DND-41 (cell line): ENCODE results near the gene APOL5.

Experiments
- ATAC-seq: fragments of 200-7000 bp; cut with Tn5 transposase; 3 replicates; pipeline ENCODE4 v1.9.1; 2021; ENCODE audit warnings: low read depth; ENCODE audit not compliant: insufficient read depth
- DNase-seq: peaks from one replicate; pipeline ENCODE4 v3.0.0-alpha.2; 2020
- H2AFZ ChIP-seq: 2 replicates; pipeline ENCODE4 v1.6.0; 2012; ENCODE audit warnings: low read depth, low read length
- H3K27ac ChIP-seq: 2 replicates; pipeline ENCODE4 v1.5.1; 2012; ENCODE audit warnings: low read length, inconsistent platforms
- H3K27me3 ChIP-seq: fragments of 200-600 bp; sonication (generic); 2 replicates; pipeline ENCODE4 v1.6.0; 2012; ENCODE audit warnings: low read length, mild to moderate bottlenecking, inconsistent platforms; ENCODE audit not compliant: insufficient read depth, poor library complexity
- H3K36me3 ChIP-seq: 2 replicates; pipeline ENCODE4 v1.5.1; 2012; ENCODE audit warnings: low read length, inconsistent platforms; ENCODE audit not compliant: insufficient read depth
- H3K4me1 ChIP-seq: 2 replicates; pipeline ENCODE4 v1.5.1; 2012; ENCODE audit warnings: mild to moderate bottlenecking, low read length; ENCODE audit not compliant: insufficient read depth
- H3K4me2 ChIP-seq: 2 replicates; pipeline ENCODE4 v1.6.0; 2012; ENCODE audit warnings: mild to moderate bottlenecking, moderate library complexity, low read length, inconsistent platforms; ENCODE audit not compliant: insufficient read depth
- H3K4me3 ChIP-seq, 2 experiments: fragments of 200-600 bp in 1 of 2; shearing (Covaris generic) in 1 of 2; 2 replicates each; pipeline ENCODE4 v1.5.1; 2012 to 2016; ENCODE audit warnings: inconsistent platforms in 2 of 2, low read length in 2 of 2, mild to moderate bottlenecking in 2 of 2, low read depth in 1 of 2, moderate library complexity in 1 of 2
- H3K79me2 ChIP-seq: 2 replicates; pipeline ENCODE4 v1.6.0; 2012; ENCODE audit warnings: low read length, inconsistent platforms; ENCODE audit not compliant: insufficient read depth
- H3K9ac ChIP-seq: 2 replicates; pipeline ENCODE4 v1.6.0; 2012; ENCODE audit warnings: low read depth, mild to moderate bottlenecking, inconsistent platforms, low read length, moderate library complexity
- H3K9me3 ChIP-seq: 2 replicates; pipeline ENCODE4 v1.5.1; 2012; ENCODE audit warnings: low read length, moderate library complexity, mild to moderate bottlenecking, inconsistent platforms; ENCODE audit not compliant: insufficient read depth, severe bottlenecking
- H4K20me1 ChIP-seq: 2 replicates; pipeline ENCODE4 v1.6.0; 2012; ENCODE audit warnings: low read length; ENCODE audit not compliant: insufficient read depth
- CTCF ChIP-seq: IDR thresholded peaks from 2 replicates; pipeline ENCODE4 v1.5.1; 2012; ENCODE audit warnings: borderline replicate concordance, low read length, moderate library complexity, mild to moderate bottlenecking; ENCODE audit not compliant: poor library complexity, severe bottlenecking; ENCODE audit errors: extremely low read depth
- EZH2 ChIP-seq: IDR thresholded peaks from 3 replicates; pipeline ENCODE4 v1.6.1; 2012; ENCODE audit warnings: borderline replicate concordance, low read depth, mild to moderate bottlenecking, moderate library complexity, low read length, inconsistent platforms; ENCODE audit not compliant: severe bottlenecking

APOL5 gene

GRCh38 chr22:35733791-35734516 lies 16.3 kb downstream of the APOL5 start:
- TF ChIP-seq CTCF = no peak
- TF ChIP-seq EZH2 = no peak
- H3K9ac ChIP-seq = no peak overlapping the region
- no peaks in the 10 kb centered on the region for H3K9me3 ChIP-seq
- no peaks in the 10 kb centered on the region for H3K36me3 ChIP-seq
- H4K20me1 ChIP-seq = no peaks in the 10 kb centered on the region
- DNase-seq (no peak), ATAC-seq (no peak)
- H3K27me3 ChIP-seq = peaks cover 8% of the 10 kb centered on the region
- no peaks in the 10 kb centered on the region for H3K79me2 ChIP-seq
- no peak overlapping the region for H2AFZ ChIP-seq
- H3K27ac ChIP-seq = no peak overlapping the region
- no peaks in the 10 kb centered on the region for H3K4me1 ChIP-seq
- no peak overlapping the region for H3K4me2 ChIP-seq
- no peak overlapping the region for H3K4me3 ChIP-seq

GRCh38 chr22:35734517-35734827 lies 16.8 kb downstream of the APOL5 start:
- no peak overlapping the region for H3K4me3 ChIP-seq
- no peak for DNase-seq
- TF ChIP-seq CTCF = no peak
- TF ChIP-seq EZH2 = no peak

GRCh38 chr22:35735542-35735941 lies 17.9 kb downstream of the APOL5 start:
- no peak for DNase-seq
- H3K9me3 ChIP-seq = no peaks in the 10 kb centered on the region
- H3K27me3 ChIP-seq = peaks cover 8% of the 10 kb centered on the region
- no peak overlapping the region for H3K9ac ChIP-seq
- H3K4me2 ChIP-seq = no peak overlapping the region
- ATAC-seq = no peak
- TF ChIP-seq CTCF = no peak
- TF ChIP-seq EZH2 = no peak
- no peak overlapping the region for H3K27ac ChIP-seq
- H3K4me3 ChIP-seq = no peak overlapping the region
- H3K79me2 ChIP-seq = no peaks in the 10 kb centered on the region
- H2AFZ ChIP-seq = no peak overlapping the region
- no peaks in the 10 kb centered on the region for H4K20me1 ChIP-seq
- no peaks in the 10 kb centered on the region for H3K4me1 ChIP-seq
- no peaks in the 10 kb centered on the region for H3K36me3 ChIP-seq

More at GRCh38 chr22:35734517-35734827, 16.8 kb downstream of the APOL5 start:
- Histone ChIP-seq H3K4me2 (no peak overlapping the region), H3K9ac (no peak overlapping the region), H3K4me1 (no peaks in the 10 kb centered on the region), H3K79me2 (no peaks in the 10 kb centered on the region), H3K27me3 (peaks cover 8% of the 10 kb centered on the region), H2AFZ (no peak overlapping the region), H3K9me3 (no peaks in the 10 kb centered on the region), H4K20me1 (no peaks in the 10 kb centered on the region), H3K36me3 (no peaks in the 10 kb centered on the region), H3K27ac (no peak overlapping the region)
- no peak for ATAC-seq
